Activated T-cell treated with anti-CD3 and anti-CD28 coated beads, Interleukin-2, amount 50 U/mL, for 72 hours (primary cell): ENCODE data around the gene RER1. TPM values are rescaled to one million over a fixed set of nuclear protein-coding genes. Genes with fewer than 3 reads are reported as not detected.

ENCODE experiments used
- ATAC-seq, 2 donors: fragments of 150-1000 bp; cut with Tn5 transposase; replicated peaks in 1 of 2; 2 replicates each; pipeline ENCODE4 v1.10.0; 2021; ENCODE audit warnings: moderate library complexity in 2 of 2, mild to moderate bottlenecking in 1 of 2
- DNase-seq, 2 donors: peaks; one replicate each; pipeline ENCODE4 v3.0.0; 2021 to 2022; ENCODE audit warnings: mixed read lengths in 1 of 2
- H3K27ac Mint-ChIP-seq: one replicate; pipeline ENCODE4 v1.8.0; 2022; ENCODE audit warnings: mild to moderate bottlenecking, moderate library complexity, mixed read lengths
- H3K27me3 Mint-ChIP-seq: one replicate; pipeline ENCODE4 v1.8.0; 2022; ENCODE audit warnings: low read depth, mixed read lengths
- H3K36me3 Mint-ChIP-seq, 2 donors: one replicate each; pipeline ENCODE4 v1.8.0; 2022; ENCODE audit warnings: mixed read lengths in 2 of 2, mild to moderate bottlenecking in 1 of 2; ENCODE audit not compliant: insufficient read depth in 2 of 2
- H3K4me1 Mint-ChIP-seq: one replicate; pipeline ENCODE4 v1.8.0; 2022; ENCODE audit warnings: low read depth, mixed read lengths
- H3K4me3 Mint-ChIP-seq, 2 donors: one replicate each; pipeline ENCODE4 v1.8.0; 2022; ENCODE audit warnings: mild to moderate bottlenecking in 2 of 2, mixed read lengths in 2 of 2, moderate library complexity in 2 of 2
- H3K9me3 Mint-ChIP-seq, 2 donors: one replicate each; pipeline ENCODE4 v1.8.0; 2022; ENCODE audit warnings: mixed read lengths in 2 of 2
- total RNA-seq, 2 donors: library from RNA; stranded (reverse); gene quantifications; one replicate each; pipeline ENCODE4 v1.2.3, GENCODE V29; 2022

RER1 gene
- total RNA-seq, 2 donors from 2014 or later = 160 to 166 TPM

DNA sequence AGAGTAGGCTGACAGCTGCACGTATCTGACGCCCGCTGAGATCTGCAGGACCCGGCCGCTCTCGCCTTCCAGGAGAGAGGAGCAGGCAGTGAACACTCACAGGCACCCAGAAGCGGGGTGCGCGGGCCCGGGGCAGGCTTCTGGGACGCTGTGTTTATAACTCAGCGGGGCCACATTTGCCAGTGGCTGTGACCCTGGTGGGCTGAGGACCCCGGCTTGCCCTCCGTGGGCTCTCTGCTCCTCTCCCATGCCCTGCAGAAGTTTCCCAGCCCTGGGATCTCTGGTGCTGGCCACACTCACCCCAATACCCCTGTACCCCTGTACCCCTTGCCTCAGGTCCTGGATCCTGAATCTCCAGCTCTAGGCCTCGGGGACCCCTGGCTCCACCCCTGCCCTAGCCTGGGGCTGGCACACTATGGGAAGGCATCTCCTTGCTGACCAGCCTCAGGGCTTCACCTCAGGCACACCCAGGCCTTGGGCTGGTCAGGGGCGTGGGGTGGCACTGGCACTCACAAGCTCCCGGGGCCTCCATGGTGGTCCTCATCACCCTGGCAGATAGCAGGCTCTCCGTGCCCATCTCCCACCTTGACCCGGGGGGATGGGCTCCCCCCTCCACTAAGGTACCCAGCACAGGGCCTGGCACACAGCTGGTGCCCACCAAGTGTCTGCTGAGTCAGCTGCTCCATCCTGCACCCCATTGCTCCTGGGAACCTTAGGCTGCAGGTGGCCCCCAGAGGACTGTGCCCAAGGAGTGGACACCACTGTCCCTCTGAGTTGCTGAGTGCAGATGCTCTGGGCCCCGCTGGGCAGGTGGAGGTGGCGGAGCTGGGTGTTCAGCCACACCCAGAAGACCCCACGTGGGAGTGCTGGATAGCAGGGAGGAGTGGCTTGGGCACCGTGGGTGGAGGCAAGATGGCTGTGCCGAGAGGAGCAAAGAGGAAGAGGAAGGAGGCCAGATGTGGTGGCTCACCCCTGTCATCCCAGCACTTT is 32.7 kb upstream of the RER1 start:
- H3K9me3 Mint-ChIP-seq = peaks cover 2 to 6% of the 10 kb centered on the region in 2 donors
- ATAC-seq = no peak
- no peak for DNase-seq
- H3K4me1 Mint-ChIP-seq = no peaks in the 10 kb centered on the region
- peaks cover 2 to 5% of the 10 kb centered on the region in 2 donors for H3K36me3 Mint-ChIP-seq
- H3K4me3 Mint-ChIP-seq = no peak overlapping the region
- H3K27ac Mint-ChIP-seq = no peak overlapping the region
- H3K27me3 Mint-ChIP-seq = no peaks in the 10 kb centered on the region

DNA sequence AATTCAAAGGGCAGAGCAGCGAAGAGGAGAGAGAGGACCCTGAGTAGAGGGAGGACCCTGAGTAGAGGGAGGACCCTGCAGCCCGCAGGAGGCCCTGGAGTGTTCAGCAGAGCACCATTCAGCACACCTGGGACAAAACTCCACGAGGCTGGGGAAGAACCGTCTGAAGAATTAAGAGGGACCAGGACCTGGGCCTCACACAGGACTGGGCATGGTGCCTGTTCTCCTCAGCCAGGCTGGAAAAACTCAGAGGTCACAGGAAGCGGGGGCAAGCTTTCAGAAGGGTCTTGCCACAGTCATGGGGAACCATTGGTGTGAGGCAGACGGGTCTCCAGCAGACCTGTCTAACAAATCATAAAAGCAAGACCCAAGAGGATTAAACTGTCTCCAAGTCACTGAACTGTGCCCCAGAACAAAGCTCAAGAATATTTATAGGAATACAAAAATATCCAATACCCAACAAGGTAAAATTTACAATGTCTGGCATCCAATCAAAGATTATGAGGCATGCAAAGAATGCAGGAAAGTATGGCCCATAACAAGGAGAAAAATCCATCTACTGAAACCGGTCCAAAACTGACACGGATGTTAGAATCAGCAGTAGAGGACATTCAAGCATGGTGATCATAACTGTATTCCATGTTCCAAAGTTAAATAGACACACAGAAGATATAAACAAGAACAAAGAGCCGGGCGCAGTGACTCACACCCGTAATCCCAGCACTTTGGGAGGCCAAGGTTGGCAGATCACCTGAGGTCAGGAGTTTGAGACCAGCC is 30.9 kb upstream of the RER1 start:
- DNase-seq (no peak), ATAC-seq (no peak)
- no peaks in the 10 kb centered on the region for H3K27me3 Mint-ChIP-seq
- H3K4me1 Mint-ChIP-seq = no peaks in the 10 kb centered on the region
- H3K4me3 Mint-ChIP-seq = no peak overlapping the region
- peaks cover 4 to 5% of the 10 kb centered on the region in 2 donors for H3K36me3 Mint-ChIP-seq
- peaks cover 4 to 6% of the 10 kb centered on the region in 2 donors for H3K9me3 Mint-ChIP-seq
- no peak overlapping the region for H3K27ac Mint-ChIP-seq

DNA sequence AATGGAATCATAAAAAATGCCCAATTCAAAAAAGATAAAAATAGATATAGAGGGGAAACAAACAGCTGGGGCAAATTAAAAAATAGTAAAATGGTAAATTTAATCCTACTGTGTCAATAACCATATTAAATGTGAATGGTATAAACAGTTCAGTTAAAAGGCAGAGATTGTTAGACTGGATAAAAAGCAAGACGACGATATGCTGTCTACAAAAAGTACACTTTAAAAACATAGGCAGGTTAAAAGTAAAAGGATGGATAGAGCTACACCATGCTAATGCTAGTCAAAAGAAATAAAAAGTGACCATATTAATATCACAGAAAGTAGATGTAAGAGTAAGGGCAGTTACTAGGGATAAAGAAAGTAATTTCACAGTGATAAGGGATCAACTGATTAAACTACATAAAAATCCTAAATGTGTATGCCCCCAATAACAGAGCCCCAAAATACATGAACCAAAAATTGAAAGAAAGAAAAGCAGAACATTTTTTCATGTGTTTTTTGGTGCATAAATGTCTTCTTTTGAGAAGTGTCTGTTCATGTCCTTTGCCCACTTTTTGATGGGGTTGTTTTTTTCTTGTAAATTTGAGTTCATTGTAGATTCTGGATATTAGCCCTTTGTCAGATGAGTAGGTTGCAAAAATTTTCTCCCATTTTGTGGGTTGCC is 27.7 kb upstream of the RER1 start:
- H3K27ac Mint-ChIP-seq = no peak overlapping the region
- H3K36me3 Mint-ChIP-seq = peaks cover 4 to 5% of the 10 kb centered on the region in 2 donors
- no peak overlapping the region for H3K4me3 Mint-ChIP-seq
- no peak for DNase-seq
- no peaks in the 10 kb centered on the region for H3K4me1 Mint-ChIP-seq
- ATAC-seq = no peak
- no peaks in the 10 kb centered on the region for H3K27me3 Mint-ChIP-seq
- peaks cover 4 to 6% of the 10 kb centered on the region in 2 donors for H3K9me3 Mint-ChIP-seq

DNA sequence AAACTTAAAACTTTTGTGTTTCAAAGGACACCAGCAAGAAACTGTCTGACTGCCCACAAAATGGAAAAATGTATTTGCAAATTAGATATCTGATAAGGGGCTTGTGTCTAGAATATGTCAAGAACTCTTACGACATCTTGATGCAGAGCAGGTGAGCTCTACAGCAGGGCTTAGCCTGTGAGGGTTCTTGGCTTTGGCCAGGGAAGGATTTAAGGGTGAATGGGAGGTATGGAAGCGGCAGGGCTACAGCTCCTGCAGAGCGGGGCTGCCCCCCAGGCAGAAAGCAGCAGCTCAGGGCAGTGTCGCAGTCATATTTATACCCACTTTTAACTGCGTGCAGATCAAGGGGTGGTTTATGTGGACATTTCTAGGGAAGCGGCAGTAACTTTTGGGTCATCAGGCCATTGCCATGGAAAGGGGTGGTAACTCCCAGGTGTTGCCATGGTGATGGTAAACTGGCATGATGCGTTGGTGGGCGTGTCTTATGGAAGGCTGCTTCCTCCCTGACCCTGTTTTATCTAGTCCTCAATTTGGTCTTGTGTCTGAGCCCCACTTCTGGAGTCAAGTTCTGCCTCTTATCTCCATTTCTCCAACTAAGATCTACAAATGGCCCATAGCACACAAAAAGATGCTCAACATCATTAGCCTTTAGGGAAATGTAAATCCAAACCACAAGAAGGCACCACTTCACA is 23.4 kb upstream of the RER1 start:
- Mint-ChIP-seq H3K4me1 (no peaks in the 10 kb centered on the region), H3K4me3 (no peak overlapping the region), H3K27ac (no peak overlapping the region), H3K9me3 (peaks cover 3 to 4% of the 10 kb centered on the region in 2 donors), H3K27me3 (no peaks in the 10 kb centered on the region), H3K36me3 (peaks cover 2 to 3% of the 10 kb centered on the region in 2 donors)
- ATAC-seq (no peak), DNase-seq (no peak)

DNA sequence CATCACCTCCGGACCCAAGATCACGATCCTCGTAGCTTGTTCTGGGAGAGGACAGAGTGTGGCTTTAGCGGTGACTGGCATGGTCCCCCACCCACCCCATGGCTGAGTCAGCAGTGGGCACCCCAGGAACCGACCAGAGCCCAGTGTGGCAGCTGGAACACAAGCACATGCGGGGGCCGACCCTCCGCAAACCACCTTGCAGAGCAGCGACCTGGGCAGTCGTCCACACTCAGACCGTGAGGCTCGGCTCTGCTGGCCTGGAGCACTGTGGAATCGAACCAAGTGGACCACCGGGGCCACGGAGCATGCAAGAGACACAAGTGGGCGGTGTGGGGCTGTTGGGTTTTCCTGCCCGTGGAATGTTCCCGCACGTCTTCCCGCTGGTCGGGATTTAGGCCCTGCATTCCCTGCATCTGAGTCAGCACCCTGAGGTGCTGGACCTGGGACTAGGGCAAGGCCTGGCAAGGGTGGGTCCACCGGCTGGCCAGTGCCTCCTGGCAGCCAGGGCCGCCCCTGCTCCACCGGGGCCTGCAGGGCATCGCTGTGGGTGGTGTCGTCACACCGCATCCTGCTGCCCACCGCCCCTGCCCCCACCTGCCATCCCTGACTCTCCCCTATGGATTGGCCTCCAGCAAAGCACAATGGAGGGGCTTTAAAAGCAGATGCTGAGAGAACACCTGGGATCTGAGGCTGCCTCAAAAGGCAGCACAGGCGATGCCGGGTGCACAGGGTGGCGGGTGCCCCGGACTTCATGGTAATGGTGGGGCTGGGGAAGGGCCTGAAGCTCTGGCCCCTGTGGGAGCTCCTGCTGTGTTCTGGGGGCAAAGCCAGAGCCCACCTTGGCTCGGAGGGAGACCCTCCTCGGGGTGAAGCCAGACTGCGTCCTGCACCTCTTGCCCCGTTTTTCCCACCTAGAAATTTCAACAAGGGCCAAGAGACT is 18.8 kb upstream of the RER1 start:
- Mint-ChIP-seq H3K27me3 (no peaks in the 10 kb centered on the region), H3K4me1 (no peaks in the 10 kb centered on the region), H3K9me3 (no peaks in the 10 kb centered on the region), H3K4me3 (no peak overlapping the region), H3K27ac (no peak overlapping the region), H3K36me3 (no peaks in the 10 kb centered on the region)
- no peak for ATAC-seq
- no peak for DNase-seq

DNA sequence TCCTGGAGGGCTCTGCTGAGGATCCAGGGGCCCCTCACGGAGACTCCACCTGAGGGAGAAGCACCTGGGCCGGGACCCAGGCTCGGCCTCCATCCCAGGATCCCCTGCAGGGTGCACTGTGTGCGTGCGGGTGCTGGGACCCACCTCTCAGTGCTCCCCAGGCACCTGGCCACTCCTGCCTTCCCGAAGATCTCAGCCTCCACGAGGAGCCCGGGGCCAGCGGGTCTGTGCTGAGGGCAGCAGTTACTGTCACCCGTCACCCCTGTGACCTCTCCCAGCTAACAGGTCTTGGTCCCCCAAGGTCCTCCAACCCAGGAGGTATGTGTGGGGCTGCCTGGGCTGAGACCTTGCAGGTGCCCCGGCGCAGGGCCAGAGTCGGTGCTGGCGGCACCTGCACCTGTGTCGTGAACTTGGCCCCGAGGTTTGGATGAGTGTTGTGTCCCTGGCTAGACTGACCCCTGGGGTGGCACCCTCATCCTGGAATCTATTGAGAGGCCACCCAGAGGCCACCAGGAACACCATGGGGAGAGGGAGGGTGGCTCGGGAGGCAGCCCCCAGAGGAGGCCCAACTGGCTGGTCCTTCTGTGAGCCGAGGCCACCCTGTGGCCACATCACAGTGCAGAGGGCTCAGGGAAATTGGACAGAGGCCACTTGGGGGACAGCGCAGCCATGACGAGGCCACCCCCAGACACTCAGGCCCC is 17.9 kb upstream of the RER1 start:
- ATAC-seq (no peak), DNase-seq (no peak)
- Mint-ChIP-seq H3K4me3 (no peak overlapping the region), H3K9me3 (no peaks in the 10 kb centered on the region), H3K27me3 (no peaks in the 10 kb centered on the region), H3K27ac (no peak overlapping the region), H3K36me3 (no peaks in the 10 kb centered on the region), H3K4me1 (no peaks in the 10 kb centered on the region)

DNA sequence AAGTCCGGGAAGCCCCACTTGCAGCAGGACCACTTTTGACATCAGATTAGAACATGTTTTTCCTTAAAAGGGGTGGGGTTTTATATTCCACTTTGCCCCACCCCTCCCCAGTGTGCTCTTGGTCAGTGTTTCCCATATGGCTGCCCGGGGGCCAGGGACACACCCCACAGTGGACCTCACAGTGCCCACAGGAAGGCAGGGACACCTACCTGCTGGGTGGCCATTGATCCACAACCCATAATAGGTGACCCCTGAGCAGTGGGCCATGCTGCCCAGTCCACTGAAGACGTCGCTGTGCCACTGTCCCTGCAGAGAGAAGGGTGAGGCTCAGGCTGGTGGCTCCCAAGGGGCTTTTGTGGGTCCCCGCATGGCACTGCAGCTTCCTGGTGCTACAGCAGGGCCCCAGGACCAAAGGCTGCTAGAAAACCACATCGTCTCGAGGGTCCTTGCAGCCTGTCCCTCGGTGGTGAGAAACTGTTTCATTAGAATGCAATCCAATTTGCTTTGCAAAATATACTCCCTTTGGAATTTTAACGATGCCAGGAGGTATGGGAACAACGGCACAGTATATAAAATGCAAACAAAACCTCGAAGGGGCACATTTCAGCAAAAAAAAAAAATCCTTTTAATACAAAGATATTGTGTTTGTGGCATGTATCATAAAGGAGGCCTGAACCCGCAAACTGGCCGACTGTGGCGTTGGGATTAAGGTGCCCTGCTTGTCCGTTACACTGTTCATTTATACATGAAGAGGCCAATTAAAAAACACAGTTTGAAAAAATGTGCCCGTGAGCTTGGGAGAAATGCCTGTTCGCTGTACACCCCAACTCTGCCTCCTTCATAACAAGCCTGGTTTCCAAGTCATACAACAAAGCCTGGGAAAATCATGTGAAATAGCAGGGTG is 17.1 kb upstream of the RER1 start:
- H3K4me1 Mint-ChIP-seq = no peaks in the 10 kb centered on the region
- no peaks in the 10 kb centered on the region for H3K27me3 Mint-ChIP-seq
- H3K9me3 Mint-ChIP-seq = no peaks in the 10 kb centered on the region
- no peak overlapping the region for H3K4me3 Mint-ChIP-seq
- H3K27ac Mint-ChIP-seq = no peak overlapping the region
- ATAC-seq = no peak
- H3K36me3 Mint-ChIP-seq = no peaks in the 10 kb centered on the region
- no peak for DNase-seq

DNA sequence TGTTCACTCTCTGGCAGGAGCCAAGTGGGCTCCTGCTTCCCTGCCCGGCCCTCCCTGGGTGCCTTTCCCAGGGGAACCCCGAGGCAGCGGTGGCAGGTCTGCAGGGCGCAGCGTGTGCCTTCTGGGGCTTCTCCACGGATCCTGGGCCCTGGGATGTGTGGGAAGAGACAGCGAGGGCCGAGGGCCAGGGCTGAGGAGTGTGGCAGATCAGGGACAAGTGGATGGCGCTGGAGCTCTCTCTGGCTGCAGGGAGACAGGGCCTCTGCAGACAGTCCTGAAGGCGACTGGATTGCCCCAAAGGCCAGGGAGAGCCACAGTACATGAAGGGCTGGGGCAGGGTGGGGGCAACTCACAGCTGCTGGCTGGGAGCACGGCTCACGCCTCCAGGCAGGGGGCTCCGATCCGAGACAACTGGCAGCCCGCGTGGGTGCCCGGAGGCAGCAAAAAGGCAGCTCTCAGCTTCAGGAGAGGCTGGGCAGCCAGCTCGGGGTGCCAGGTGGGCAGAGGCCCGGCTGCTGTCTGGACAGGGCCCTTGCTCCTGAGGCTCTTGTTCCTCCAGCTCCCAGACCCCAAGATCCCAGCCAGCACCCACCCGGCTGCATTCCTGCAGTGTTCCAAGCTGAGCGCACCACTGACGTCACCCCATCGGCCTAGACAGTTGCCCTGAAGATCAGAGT is 16.3 kb upstream of the RER1 start:
- no peaks in the 10 kb centered on the region for H3K27me3 Mint-ChIP-seq
- ATAC-seq = no peak
- H3K4me3 Mint-ChIP-seq = no peak overlapping the region
- H3K9me3 Mint-ChIP-seq = no peaks in the 10 kb centered on the region
- no peak overlapping the region for H3K27ac Mint-ChIP-seq
- no peaks in the 10 kb centered on the region for H3K36me3 Mint-ChIP-seq
- no peak for DNase-seq
- H3K4me1 Mint-ChIP-seq = no peaks in the 10 kb centered on the region

DNA sequence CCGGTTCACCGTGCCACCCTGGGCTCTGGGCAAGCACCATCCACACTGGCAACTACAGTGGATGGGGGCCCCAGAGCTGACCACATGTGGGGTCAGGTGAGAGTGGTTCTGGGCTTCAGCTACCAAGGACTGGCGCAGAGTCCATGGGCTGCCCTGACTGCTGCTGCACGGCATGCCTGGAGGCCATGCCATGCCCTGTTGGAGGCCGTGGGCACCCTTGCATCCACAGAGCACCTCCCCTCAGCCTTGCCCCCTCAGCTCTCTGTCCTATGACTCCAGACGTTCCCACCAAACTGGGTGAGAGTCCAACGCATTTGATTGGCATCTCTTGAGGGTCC is 15.7 kb upstream of the RER1 start:
- no peaks in the 10 kb centered on the region for H3K4me1 Mint-ChIP-seq
- H3K9me3 Mint-ChIP-seq = no peaks in the 10 kb centered on the region
- H3K27ac Mint-ChIP-seq = no peak overlapping the region
- H3K4me3 Mint-ChIP-seq = no peak overlapping the region
- no peaks in the 10 kb centered on the region for H3K27me3 Mint-ChIP-seq
- DNase-seq = no peak
- H3K36me3 Mint-ChIP-seq = no peaks in the 10 kb centered on the region
- ATAC-seq = no peak

DNA sequence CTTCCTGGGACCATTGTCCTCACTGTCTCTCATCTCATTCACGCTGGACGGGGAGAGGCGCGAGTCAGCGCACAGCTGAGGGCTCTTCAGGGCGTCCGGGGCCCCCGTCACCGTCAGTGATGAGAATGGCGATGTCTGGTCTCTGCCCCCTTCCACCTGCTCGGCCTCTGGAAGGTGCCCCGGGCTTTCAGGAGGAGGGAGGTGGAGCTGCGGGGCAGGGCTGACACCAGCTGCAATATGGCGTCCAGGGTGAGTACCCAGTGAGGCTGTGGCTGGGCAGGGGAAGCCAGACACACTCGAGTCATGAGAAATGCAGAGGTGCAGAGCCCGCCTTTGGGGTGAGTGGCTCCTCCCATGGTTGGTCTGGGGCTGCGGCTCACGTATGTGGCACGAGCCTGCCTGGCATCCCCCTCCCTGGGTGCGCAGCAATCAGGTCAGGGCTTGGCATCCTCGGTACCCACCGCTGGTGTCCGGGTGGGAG is 15.3 kb upstream of the RER1 start:
- Mint-ChIP-seq H3K27ac (no peak overlapping the region), H3K4me1 (no peaks in the 10 kb centered on the region), H3K9me3 (no peaks in the 10 kb centered on the region), H3K4me3 (no peak overlapping the region), H3K36me3 (no peaks in the 10 kb centered on the region), H3K27me3 (no peaks in the 10 kb centered on the region)
- DNase-seq (no peak), ATAC-seq (no peak)
